KBM-7 (cell line): ENCODE measurements around the gene OTUD6A.
"Not testable (repeated sequence)": the region's sequence is repeated elsewhere in the genome, so short reads cannot be mapped to it uniquely, and the experiment has no call there.

Experiments
- DNase-seq: peaks from one replicate; pipeline ENCODE4 v3.0.0-alpha.2; 2015
- in situ Hi-C: fragments of 300-500 bp; cut with MboI; formaldehyde crosslinking; loops from 2 replicates; pipeline ENCODE4 v1.14.3; 2020; ENCODE audit warnings: low sequenced_read_pairs, low pct_unique_long_range_greater_than_20kb, mixed read lengths

The OTUD6A gene

DNA sequence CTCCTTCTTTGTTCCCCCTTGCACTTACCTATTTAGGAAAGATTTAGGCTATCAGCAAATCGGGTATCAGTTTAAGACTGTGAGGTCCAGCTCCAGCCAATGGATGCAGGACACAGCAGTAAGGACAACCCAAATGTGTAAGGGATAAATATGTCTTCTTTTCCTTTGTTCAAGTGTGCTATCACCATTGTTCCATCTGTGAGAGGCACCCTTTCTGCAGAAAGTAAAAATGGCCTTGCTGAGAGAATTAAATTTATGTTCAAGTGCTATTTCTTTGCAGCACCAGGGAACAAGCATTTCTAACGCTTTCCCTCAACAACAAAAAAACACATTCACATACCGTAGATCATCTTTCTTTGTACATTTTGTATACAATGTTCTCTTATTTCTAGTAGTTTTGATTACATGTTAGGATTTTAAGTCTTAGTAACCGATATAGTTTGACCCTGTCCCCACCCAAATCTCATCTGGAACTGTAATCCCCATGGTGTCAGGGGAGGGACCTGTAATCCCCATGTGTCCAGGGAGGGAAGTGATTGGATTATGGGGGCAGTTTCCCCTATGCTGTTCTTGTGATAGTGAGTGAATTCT is 49.3 kb downstream of the OTUD6A start:
- in situ Hi-C loops, DNase-seq: not testable (repeated sequence)
